ENCODE data around the gene KCNH1. TPM values are rescaled to one million over a fixed set of nuclear protein-coding genes. Genes with fewer than 3 reads are reported as not detected.

Gene KCNH1
- total and polyA plus RNA-seq, 2 experiments from 2014 or later: 0.71 to 1.8 TPM

DNA sequence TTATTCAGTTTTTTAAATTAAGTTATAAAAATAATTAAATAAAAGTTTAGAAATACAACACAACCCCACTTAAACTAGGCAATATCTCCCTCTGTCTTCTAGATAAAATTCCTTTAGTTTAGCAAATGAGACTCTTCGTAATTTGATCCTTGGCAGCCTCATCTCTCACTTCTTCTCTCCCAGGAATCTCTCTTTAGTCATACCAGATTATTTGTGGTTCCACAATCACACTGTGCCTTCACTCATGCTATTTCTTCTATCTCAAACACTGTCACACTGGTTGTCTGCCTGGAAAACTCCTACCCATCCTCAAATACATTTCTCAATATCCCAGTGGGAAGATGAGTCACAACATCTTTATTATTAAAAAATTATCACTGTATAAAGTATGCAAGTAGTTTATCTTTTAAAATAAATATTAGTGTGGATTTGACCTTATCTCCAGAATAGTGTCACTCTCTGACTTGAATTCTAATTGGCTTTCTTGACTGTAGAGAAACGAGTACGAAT lies 195.5 kb downstream of the KCNH1 start:
- no peak for DNase-seq
- H3K9ac ChIP-seq: no peak overlapping the region
- no peaks in the 10 kb centered on the region for H3F3A ChIP-seq (ENCODE audit: insufficient read depth)
- in situ Hi-C loops (cut with MboI): no loop called here
- no peaks in the 10 kb centered on the region for H3K9me3 ChIP-seq (ENCODE audit: low read depth)
- H4K20me1 ChIP-seq (ENCODE audit: insufficient read depth): no peaks in the 10 kb centered on the region
- no peak overlapping the region for H2AFZ ChIP-seq
- no peaks in the 10 kb centered on the region for H3K36me3 ChIP-seq (ENCODE audit: low read depth)
- 16 to 24% methylated on average over 3 of the region's 3 CpGs for WGBS, 2 experiments (ENCODE audit: low coverage in 1 of 2, low lambda C conversion rate in 2 of 2, missing lambda C conversion rate in 2 of 2)
- no peaks in the 10 kb centered on the region for H3K4me1 ChIP-seq (ENCODE audit: insufficient read depth)
- no peaks in the 10 kb centered on the region for H3K79me2 ChIP-seq (ENCODE audit: insufficient read depth)
- no peaks in the 10 kb centered on the region for H3K9me2 ChIP-seq (ENCODE audit: insufficient read depth)
- H3K4me3 ChIP-seq: no peak overlapping the region
- no peak overlapping the region for H3K27ac ChIP-seq
- TF ChIP-seq EZH2phosphoT487 (IDR thresholded peaks at IDR 0.05; ENCODE audit: insufficient read depth, low read depth) (no peak), EZH2 (IDR thresholded peaks at IDR 0.05; ENCODE audit: insufficient read depth, poor library complexity, severe bottlenecking) (no peak)
- H3K27me3 ChIP-seq (replicated peaks; ENCODE audit: insufficient read depth): no peaks in the 10 kb centered on the region
- H3K4me2 ChIP-seq (ENCODE audit: unreplicated experiment): no peak overlapping the region

GRCh38 chr1:210937846-210938245 lies 196.1 kb downstream of the KCNH1 start:
- no peaks in the 10 kb centered on the region for H3K4me1 ChIP-seq (ENCODE audit: insufficient read depth)
- H3K27me3 ChIP-seq (replicated peaks; ENCODE audit: insufficient read depth): no peaks in the 10 kb centered on the region
- no peak overlapping the region for H3K9ac ChIP-seq
- H4K20me1 ChIP-seq (ENCODE audit: insufficient read depth): no peaks in the 10 kb centered on the region
- no peak for DNase-seq
- H3K4me3 ChIP-seq: no peak overlapping the region
- no peaks in the 10 kb centered on the region for H3K79me2 ChIP-seq (ENCODE audit: insufficient read depth)
- H3K27ac ChIP-seq: no peak overlapping the region
- H3F3A ChIP-seq (ENCODE audit: insufficient read depth): no peaks in the 10 kb centered on the region
- no peaks in the 10 kb centered on the region for H3K9me3 ChIP-seq (ENCODE audit: low read depth)
- H2AFZ ChIP-seq: no peak overlapping the region
- H3K36me3 ChIP-seq (ENCODE audit: low read depth): no peaks in the 10 kb centered on the region
- no peak for TF ChIP-seq EZH2 (IDR thresholded peaks at IDR 0.05; ENCODE audit: insufficient read depth, poor library complexity, severe bottlenecking)
- TF ChIP-seq EZH2phosphoT487 (IDR thresholded peaks at IDR 0.05; ENCODE audit: insufficient read depth, low read depth): no peak
- in situ Hi-C loops (cut with MboI): no loop called here
- no peak overlapping the region for H3K4me2 ChIP-seq (ENCODE audit: unreplicated experiment)
- H3K9me2 ChIP-seq (ENCODE audit: insufficient read depth): no peaks in the 10 kb centered on the region

DNA sequence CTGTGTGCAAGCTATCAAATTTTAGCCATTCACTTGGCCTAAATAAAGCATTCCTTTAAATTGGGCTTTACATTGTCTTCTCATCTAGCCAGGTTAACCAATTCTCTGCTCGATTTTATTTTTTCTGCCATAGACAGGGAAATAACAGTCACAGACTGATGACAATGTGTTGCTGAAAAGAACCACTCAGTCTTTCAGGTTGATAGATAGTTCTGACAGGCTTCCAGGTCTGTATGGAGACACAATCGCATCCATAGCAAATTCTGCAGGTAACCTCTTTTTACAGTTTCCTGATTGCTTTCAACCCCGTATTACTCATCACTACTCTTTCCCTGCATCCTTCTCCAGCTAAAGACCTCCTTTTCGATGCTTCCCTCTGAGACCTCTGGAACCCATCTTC lies 198.0 kb downstream of the KCNH1 start:
- Histone ChIP-seq H3K79me2 (ENCODE audit: insufficient read depth) (no peaks in the 10 kb centered on the region), H3K9me2 (ENCODE audit: insufficient read depth) (no peaks in the 10 kb centered on the region), H3K4me3 (no peak overlapping the region), H3K36me3 (ENCODE audit: low read depth) (no peaks in the 10 kb centered on the region), H3K9me3 (ENCODE audit: low read depth) (no peaks in the 10 kb centered on the region), H3K27ac (no peak overlapping the region), H2AFZ (no peak overlapping the region), H3K27me3 (replicated peaks; ENCODE audit: insufficient read depth) (no peaks in the 10 kb centered on the region), H3K4me2 (ENCODE audit: unreplicated experiment) (no peak overlapping the region), H3K9ac (no peak overlapping the region), H4K20me1 (ENCODE audit: insufficient read depth) (no peaks in the 10 kb centered on the region), H3K4me1 (ENCODE audit: insufficient read depth) (no peaks in the 10 kb centered on the region), H3F3A (ENCODE audit: insufficient read depth) (no peaks in the 10 kb centered on the region)
- DNase-seq: no peak
- in situ Hi-C loops (cut with MboI): no loop called here
- WGBS, 2 experiments (ENCODE audit: low coverage in 1 of 2, low lambda C conversion rate in 2 of 2, missing lambda C conversion rate in 2 of 2): 16 to 17% methylated on average over 4 of the region's 4 CpGs
- TF ChIP-seq EZH2 (IDR thresholded peaks at IDR 0.05; ENCODE audit: insufficient read depth, poor library complexity, severe bottlenecking): no peak
- no peak for TF ChIP-seq EZH2phosphoT487 (IDR thresholded peaks at IDR 0.05; ENCODE audit: insufficient read depth, low read depth)

GRCh38 chr1:210932104-210932503 lies 201.8 kb downstream of the KCNH1 start:
- DNase-seq: no peak
- H2AFZ ChIP-seq: no peak overlapping the region
- H3K4me1 ChIP-seq (ENCODE audit: insufficient read depth): no peaks in the 10 kb centered on the region
- H3K27me3 ChIP-seq (replicated peaks; ENCODE audit: insufficient read depth): no peaks in the 10 kb centered on the region
- no peak overlapping the region for H3K9ac ChIP-seq
- no peaks in the 10 kb centered on the region for H3K36me3 ChIP-seq (ENCODE audit: low read depth)
- H3K4me3 ChIP-seq: no peak overlapping the region
- no peak overlapping the region for H3K27ac ChIP-seq
- no peaks in the 10 kb centered on the region for H3K79me2 ChIP-seq (ENCODE audit: insufficient read depth)
- H3K4me2 ChIP-seq (ENCODE audit: unreplicated experiment): no peak overlapping the region
- no peaks in the 10 kb centered on the region for H4K20me1 ChIP-seq (ENCODE audit: insufficient read depth)
- no peaks in the 10 kb centered on the region for H3K9me3 ChIP-seq (ENCODE audit: low read depth)
- in situ Hi-C loops (cut with MboI): no loop called here
- no peak for TF ChIP-seq EZH2 (IDR thresholded peaks at IDR 0.05; ENCODE audit: insufficient read depth, poor library complexity, severe bottlenecking)
- no peak for TF ChIP-seq EZH2phosphoT487 (IDR thresholded peaks at IDR 0.05; ENCODE audit: insufficient read depth, low read depth)
- H3K9me2 ChIP-seq (ENCODE audit: insufficient read depth): no peaks in the 10 kb centered on the region
- no peaks in the 10 kb centered on the region for H3F3A ChIP-seq (ENCODE audit: insufficient read depth)

DNA sequence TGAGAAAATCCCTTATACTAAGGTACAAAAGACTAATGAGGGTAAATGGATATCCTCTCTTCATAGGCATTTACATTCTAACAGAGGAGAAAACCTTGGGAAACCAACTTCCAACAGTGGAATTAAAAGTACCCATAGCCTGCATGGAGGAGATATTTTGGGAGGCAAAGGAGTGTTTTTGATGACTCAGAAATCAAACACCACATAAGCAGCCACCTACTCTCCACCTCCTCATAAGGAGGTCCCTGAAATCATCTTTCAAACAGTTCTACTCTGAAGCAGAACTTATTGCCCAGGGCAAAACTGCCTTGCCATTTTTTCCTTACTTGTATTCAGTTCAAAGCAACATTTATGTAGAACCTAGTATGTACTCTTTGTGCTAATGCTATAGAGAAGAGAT lies 211.3 kb downstream of the KCNH1 start:
- Histone ChIP-seq H4K20me1 (ENCODE audit: insufficient read depth) (no peaks in the 10 kb centered on the region), H2AFZ (no peak overlapping the region), H3K4me1 (ENCODE audit: insufficient read depth) (no peaks in the 10 kb centered on the region), H3K4me3 (no peak overlapping the region), H3K9me3 (ENCODE audit: low read depth) (no peaks in the 10 kb centered on the region), H3K9me2 (ENCODE audit: insufficient read depth) (no peaks in the 10 kb centered on the region), H3K27ac (no peak overlapping the region), H3F3A (ENCODE audit: insufficient read depth) (no peaks in the 10 kb centered on the region), H3K36me3 (ENCODE audit: low read depth) (no peaks in the 10 kb centered on the region), H3K79me2 (ENCODE audit: insufficient read depth) (no peaks in the 10 kb centered on the region), H3K4me2 (ENCODE audit: unreplicated experiment) (no peak overlapping the region), H3K9ac (no peak overlapping the region), H3K27me3 (replicated peaks; ENCODE audit: insufficient read depth) (no peaks in the 10 kb centered on the region)
- in situ Hi-C loops (cut with MboI): no loop called here
- no peak for TF ChIP-seq EZH2phosphoT487 (IDR thresholded peaks at IDR 0.05; ENCODE audit: insufficient read depth, low read depth)
- no peak for TF ChIP-seq EZH2 (IDR thresholded peaks at IDR 0.05; ENCODE audit: insufficient read depth, poor library complexity, severe bottlenecking)
- no peak for DNase-seq

Measured in GM23248 (cell line).